Neural progenitor cell (in vitro differentiated cells): Measurements from ENCODE around the gene CCDC97. TPM values are rescaled to one million over a fixed set of nuclear protein-coding genes. Genes with fewer than 3 reads are reported as not detected.
A peak's percentile ranks its signal among the peaks of the same experiment; 100 is the strongest.

Experiments
- DNase-seq: peaks from one replicate; pipeline ENCODE4 v3.0.0-alpha.2; 2016; ENCODE audit warnings: low spot score
- H2AFZ ChIP-seq: fragments of 200-600 bp; sonication (generic); replicated peaks from 2 replicates; pipeline ENCODE4 v1.6.1; 2016; ENCODE audit warnings: antibody characterized with exemption
- H3F3A ChIP-seq: fragments of 200-600 bp; sonication (generic); 2 replicates; pipeline ENCODE4 v1.6.1; 2016; ENCODE audit warnings: antibody characterized with exemption, low read depth
- H3K27ac ChIP-seq: fragments of 200-600 bp; sonication (generic); 2 replicates; pipeline ENCODE4 v1.5.1; 2016; ENCODE audit warnings: mild to moderate bottlenecking
- H3K27me3 ChIP-seq: fragments of 200-600 bp; sonication (generic); 2 replicates; pipeline ENCODE4 v1.6.1; 2016; ENCODE audit warnings: mild to moderate bottlenecking, moderate library complexity
- H3K36me3 ChIP-seq: fragments of 200-600 bp; sonication (generic); 2 replicates; pipeline ENCODE4 v1.5.1; 2016
- H3K4me1 ChIP-seq: fragments of 200-600 bp; sonication (generic); 2 replicates; pipeline ENCODE4 v1.6.1; 2016; ENCODE audit warnings: mixed run types
- H3K4me2 ChIP-seq: fragments of 200-600 bp; sonication (generic); 2 replicates; pipeline ENCODE4 v1.6.1; 2016
- H3K4me3 ChIP-seq: fragments of 200-600 bp; sonication (generic); 2 replicates; pipeline ENCODE4 v1.5.1; 2016
- H3K79me2 ChIP-seq: fragments of 200-600 bp; sonication (generic); 2 replicates; pipeline ENCODE4 v1.6.1; 2016; ENCODE audit warnings: low read depth
- H3K9ac ChIP-seq: fragments of 200-600 bp; sonication (generic); 2 replicates; pipeline ENCODE4 v1.6.1; 2016
- H3K9me3 ChIP-seq: fragments of 200-600 bp; sonication (generic); 2 replicates; pipeline ENCODE4 v1.5.1; 2016; ENCODE audit warnings: low read depth
- H4K20me1 ChIP-seq: fragments of 200-600 bp; sonication (generic); 2 replicates; pipeline ENCODE4 v1.6.1; 2016; ENCODE audit warnings: low read depth
- H3K27ac Mint-ChIP-seq: 3 replicates; pipeline ENCODE4 v1.8.0; 2021; ENCODE audit warnings: mixed read lengths
- H3K27me3 Mint-ChIP-seq: 2 replicates; pipeline ENCODE4 v1.8.0; 2022; ENCODE audit warnings: low read depth, mild to moderate bottlenecking, inconsistent platforms, moderate library complexity, mixed read lengths; ENCODE audit not compliant: insufficient read depth
- H3K36me3 Mint-ChIP-seq: 3 replicates; pipeline ENCODE4 v1.8.0; 2021; ENCODE audit warnings: mixed read lengths
- H3K4me1 Mint-ChIP-seq: 3 replicates; pipeline ENCODE4 v1.8.0; 2021; ENCODE audit warnings: mixed read lengths
- H3K4me3 Mint-ChIP-seq: 3 replicates; pipeline ENCODE4 v1.8.0; 2021; ENCODE audit warnings: mild to moderate bottlenecking, moderate library complexity, mixed read lengths
- H3K9me3 Mint-ChIP-seq: 3 replicates; pipeline ENCODE4 v1.8.0; 2020; ENCODE audit warnings: mixed read lengths
- EZH2 ChIP-seq: fragments of 200-600 bp; sonication (generic); IDR thresholded peaks from 2 replicates; pipeline ENCODE4 v1.6.1; 2017; ENCODE audit warnings: antibody characterized with exemption, mild to moderate bottlenecking, moderate library complexity
- EZH2phosphoT487 ChIP-seq: fragments of 200-600 bp; sonication (generic); IDR thresholded peaks from 2 replicates; pipeline ENCODE4 v1.6.1; 2017; ENCODE audit warnings: antibody characterized with exemption
- total RNA-seq: library from RNA; depleted of rRNA; stranded (reverse); fragments of >200 nt; gene quantifications from 2 replicates; pipeline ENCODE4 v1.2.3, GENCODE V29; 2015; ENCODE audit warnings: low replicate concordance
- TF ChIP-seq, protein P1 (sequence below): fragments of 200-600 bp; sonication (generic); IDR thresholded peaks from 2 replicates; pipeline ENCODE4 v1.5.1; 2017; ENCODE audit warnings: antibody characterized with exemption, mild to moderate bottlenecking

Gene CCDC97
- total RNA-seq, 1 donor from 2014 or later = 19.1 TPM

DNA sequence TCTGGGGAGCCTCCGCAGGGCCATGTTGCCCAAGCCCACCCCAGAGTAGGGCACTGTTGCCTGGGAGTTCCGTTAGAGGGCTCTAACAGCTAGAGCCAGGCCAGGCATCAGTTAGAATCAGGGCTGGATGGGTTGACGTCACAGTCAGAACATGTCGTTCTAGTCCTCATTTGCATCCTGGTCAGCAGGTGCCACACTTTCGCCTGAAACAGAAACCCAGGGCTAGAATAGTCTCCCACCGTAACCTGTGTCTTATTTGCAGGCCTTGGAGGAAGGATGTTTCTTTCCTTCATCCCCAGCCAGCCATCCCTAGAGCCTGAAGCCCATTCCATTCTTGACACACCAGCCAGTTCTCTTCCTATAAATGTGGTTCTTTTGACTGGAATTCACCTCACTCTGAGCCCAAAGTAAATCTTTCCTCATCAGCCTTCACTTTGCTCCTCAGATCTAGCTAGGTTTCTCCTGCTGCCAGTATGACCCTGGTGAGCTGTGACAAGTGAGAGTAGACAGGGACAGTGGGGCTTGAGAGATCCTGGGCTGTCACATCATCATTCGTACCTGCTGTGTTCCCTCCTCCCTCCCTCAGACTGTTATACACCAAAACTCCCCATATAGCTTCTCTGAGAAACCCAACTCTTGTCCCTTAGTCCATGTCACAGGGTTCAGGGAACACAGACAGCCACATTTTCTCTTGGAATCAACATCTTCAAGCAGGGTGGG is 12.2 kb upstream of the CCDC97 start:
- Histone ChIP-seq H3K79me2 (peaks cover 7% of the 10 kb centered on the region), H3K9ac (no peak overlapping the region), H3K9me3 (no peaks in the 10 kb centered on the region), H3K36me3 (peaks cover 9% of the 10 kb centered on the region), H3K4me1 (no peaks in the 10 kb centered on the region), H3K27ac (no peak overlapping the region), H4K20me1 (peaks cover 41% of the 10 kb centered on the region), H2AFZ (no peak overlapping the region), H3K27me3 (no peaks in the 10 kb centered on the region), H3K4me3 (no peak overlapping the region), H3F3A (no peaks in the 10 kb centered on the region), H3K4me2 (no peak overlapping the region)
- H3K4me1 Mint-ChIP-seq = peaks cover 15% of the 10 kb centered on the region
- no peak for DNase-seq
- peaks cover 4% of the 10 kb centered on the region for H3K27me3 Mint-ChIP-seq
- H3K36me3 Mint-ChIP-seq = peaks cover 61% of the 10 kb centered on the region
- no peak overlapping the region for H3K4me3 Mint-ChIP-seq
- H3K9me3 Mint-ChIP-seq = no peaks in the 10 kb centered on the region
- peak overlapping the region; percentile 99 for H3K27ac Mint-ChIP-seq
- TF ChIP-seq EZH2phosphoT487 (no peak), EZH2 (no peak)

DNA sequence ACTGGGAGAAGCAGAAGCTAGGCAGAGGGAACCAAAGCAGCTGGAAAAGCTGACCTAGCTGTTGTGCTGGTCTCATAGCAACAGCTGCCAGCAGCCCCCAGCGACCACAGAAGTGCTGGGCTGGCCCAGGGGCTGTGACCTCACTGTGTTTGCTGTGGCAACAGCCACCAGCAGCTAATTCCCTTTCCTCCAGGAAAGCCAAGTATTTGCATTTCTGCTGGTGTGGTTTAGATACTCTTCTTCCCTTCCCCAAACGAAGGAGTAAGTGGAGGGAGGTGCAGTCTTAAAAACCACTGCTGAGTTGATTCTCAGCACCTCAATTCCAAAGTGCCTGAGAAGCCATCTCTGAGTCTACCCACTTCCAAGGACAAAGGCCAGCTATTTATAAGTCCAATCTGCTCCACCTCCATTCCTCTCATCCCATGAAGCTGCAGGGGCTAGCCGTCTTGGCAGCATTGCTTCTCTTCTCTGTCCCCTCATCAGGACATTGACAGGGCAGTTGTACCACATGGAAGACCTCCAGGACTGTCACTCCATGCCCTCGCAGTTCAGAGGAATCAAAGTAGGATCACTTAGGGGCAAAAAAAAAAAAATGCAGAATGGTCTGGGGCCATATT is 11.5 kb upstream of the CCDC97 start:
- H3K36me3 Mint-ChIP-seq = peaks cover 60% of the 10 kb centered on the region
- TF ChIP-seq, protein P1, sequence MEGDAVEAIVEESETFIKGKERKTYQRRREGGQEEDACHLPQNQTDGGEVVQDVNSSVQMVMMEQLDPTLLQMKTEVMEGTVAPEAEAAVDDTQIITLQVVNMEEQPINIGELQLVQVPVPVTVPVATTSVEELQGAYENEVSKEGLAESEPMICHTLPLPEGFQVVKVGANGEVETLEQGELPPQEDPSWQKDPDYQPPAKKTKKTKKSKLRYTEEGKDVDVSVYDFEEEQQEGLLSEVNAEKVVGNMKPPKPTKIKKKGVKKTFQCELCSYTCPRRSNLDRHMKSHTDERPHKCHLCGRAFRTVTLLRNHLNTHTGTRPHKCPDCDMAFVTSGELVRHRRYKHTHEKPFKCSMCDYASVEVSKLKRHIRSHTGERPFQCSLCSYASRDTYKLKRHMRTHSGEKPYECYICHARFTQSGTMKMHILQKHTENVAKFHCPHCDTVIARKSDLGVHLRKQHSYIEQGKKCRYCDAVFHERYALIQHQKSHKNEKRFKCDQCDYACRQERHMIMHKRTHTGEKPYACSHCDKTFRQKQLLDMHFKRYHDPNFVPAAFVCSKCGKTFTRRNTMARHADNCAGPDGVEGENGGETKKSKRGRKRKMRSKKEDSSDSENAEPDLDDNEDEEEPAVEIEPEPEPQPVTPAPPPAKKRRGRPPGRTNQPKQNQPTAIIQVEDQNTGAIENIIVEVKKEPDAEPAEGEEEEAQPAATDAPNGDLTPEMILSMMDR = no peak
- TF ChIP-seq EZH2phosphoT487 = no peak
- TF ChIP-seq EZH2 = no peak
- Histone ChIP-seq H3K27me3 (no peaks in the 10 kb centered on the region), H4K20me1 (peaks cover 35% of the 10 kb centered on the region), H3K4me3 (no peak overlapping the region), H3K4me1 (no peaks in the 10 kb centered on the region), H2AFZ (no peak overlapping the region), H3K4me2 (no peak overlapping the region), H3K9ac (no peak overlapping the region), H3K27ac (no peak overlapping the region), H3K79me2 (peaks cover 3% of the 10 kb centered on the region), H3K36me3 (peaks cover 3% of the 10 kb centered on the region), H3K9me3 (no peaks in the 10 kb centered on the region), H3F3A (no peaks in the 10 kb centered on the region)
- peaks cover 15% of the 10 kb centered on the region for H3K4me1 Mint-ChIP-seq
- DNase-seq = no peak
- no peaks in the 10 kb centered on the region for H3K9me3 Mint-ChIP-seq
- no peak overlapping the region for H3K4me3 Mint-ChIP-seq
- H3K27ac Mint-ChIP-seq = peak overlapping the region; percentile 99
- H3K27me3 Mint-ChIP-seq = peaks cover 4% of the 10 kb centered on the region

DNA sequence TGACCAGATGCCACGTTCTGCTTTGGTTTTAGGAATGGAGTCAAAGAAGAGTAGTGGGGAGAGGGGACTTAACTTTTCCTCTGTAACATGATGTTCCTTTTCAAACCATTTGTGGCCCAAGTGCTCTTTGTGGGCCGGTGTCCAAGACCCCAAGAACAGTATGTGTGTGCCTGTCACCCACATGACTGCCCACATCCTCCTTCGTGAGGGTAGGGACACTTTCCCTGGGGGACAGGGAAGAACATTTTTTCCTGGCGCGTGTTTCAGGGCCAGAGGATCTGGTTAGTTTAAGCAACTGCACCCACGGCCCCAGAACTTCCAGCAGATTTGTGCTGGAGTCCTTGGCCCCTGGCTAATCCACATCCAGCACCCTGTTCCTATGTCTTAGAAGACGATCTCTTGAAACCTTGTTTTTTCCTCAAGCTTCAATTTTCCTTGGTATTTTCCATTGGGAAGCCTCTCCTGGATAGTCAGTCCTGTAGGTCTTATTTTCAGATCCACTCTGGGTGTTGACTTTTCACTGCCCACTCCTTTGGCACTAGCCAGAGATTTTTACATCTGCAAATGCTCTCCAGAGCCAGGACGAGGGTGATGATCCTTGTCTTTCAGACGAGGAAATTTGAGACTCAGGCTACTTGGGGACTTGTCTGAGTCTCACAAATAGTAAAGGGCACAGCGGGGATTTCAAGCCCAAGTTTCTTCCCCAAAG is 10.8 kb upstream of the CCDC97 start:
- Histone ChIP-seq H3K4me2 (no peak overlapping the region), H3K27me3 (no peaks in the 10 kb centered on the region), H3K9me3 (no peaks in the 10 kb centered on the region), H3K79me2 (no peaks in the 10 kb centered on the region), H3K36me3 (no peaks in the 10 kb centered on the region), H3F3A (peaks cover 4% of the 10 kb centered on the region), H4K20me1 (peaks cover 33% of the 10 kb centered on the region), H3K9ac (no peak overlapping the region), H3K4me1 (no peaks in the 10 kb centered on the region), H3K27ac (no peak overlapping the region), H3K4me3 (no peak overlapping the region), H2AFZ (no peak overlapping the region)
- peak overlapping the region; percentile 53 for H3K27ac Mint-ChIP-seq
- peaks cover 55% of the 10 kb centered on the region for H3K36me3 Mint-ChIP-seq
- no peak for DNase-seq
- H3K4me3 Mint-ChIP-seq = no peak overlapping the region
- no peak for TF ChIP-seq EZH2phosphoT487
- TF ChIP-seq, protein P1 = no peak
- no peak for TF ChIP-seq EZH2
- peaks cover 4% of the 10 kb centered on the region for H3K27me3 Mint-ChIP-seq
- peaks cover 15% of the 10 kb centered on the region for H3K4me1 Mint-ChIP-seq
- no peaks in the 10 kb centered on the region for H3K9me3 Mint-ChIP-seq
